ENCODE measurements around the gene TRAF3IP1. TPM values are rescaled to one million over a fixed set of nuclear protein-coding genes. Genes with fewer than 3 reads are reported as not detected.

The TRAF3IP1 gene
- total and polyA plus RNA-seq, 11 donors = 3.8 to 20.3 (median 12.4) TPM

DNA sequence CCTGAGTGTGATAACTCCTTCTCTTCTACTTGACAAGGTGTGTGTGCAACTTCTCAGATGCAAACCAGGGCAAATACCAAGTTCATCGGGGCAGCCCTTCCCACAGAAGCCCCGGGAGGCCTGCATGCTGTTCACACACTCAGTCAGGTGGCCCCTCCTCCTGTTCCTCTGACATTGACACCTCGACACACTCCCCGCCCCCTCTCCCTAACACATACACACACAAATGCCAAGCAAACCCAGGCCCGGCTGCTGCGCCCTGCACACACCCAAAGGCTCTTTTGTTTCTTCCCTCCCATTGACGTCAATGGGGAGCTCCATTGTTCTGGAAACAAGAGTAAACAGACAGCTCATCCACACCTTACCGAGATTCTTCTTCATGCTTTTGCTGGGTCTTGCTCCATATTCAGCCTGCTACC, 30.2 kb upstream of the TRAF3IP1 start:
- Histone ChIP-seq H3K4me3 (peak overlapping the region in 3 of 12 donors; percentile 68 to 99 (median 96)), H3K27me3 (no peaks in the 10 kb centered on the region), H3K9me3 (no peaks in the 10 kb centered on the region), H3K27ac (peak overlapping the region in 11 of 12 donors; percentile 71 to 98 (median 92)), H3K4me1 (peaks cover 4 to 46% (median 35%) of the 10 kb centered on the region in 12 donors), H3K36me3 (no peaks in the 10 kb centered on the region)
- peak in 4 of 5 donors; percentile 58 to 80 (median 71) for DNase-seq
- no peak for TF ChIP-seq POLR2A (IDR thresholded peaks at IDR 0.05)
- TF ChIP-seq, protein P1, sequence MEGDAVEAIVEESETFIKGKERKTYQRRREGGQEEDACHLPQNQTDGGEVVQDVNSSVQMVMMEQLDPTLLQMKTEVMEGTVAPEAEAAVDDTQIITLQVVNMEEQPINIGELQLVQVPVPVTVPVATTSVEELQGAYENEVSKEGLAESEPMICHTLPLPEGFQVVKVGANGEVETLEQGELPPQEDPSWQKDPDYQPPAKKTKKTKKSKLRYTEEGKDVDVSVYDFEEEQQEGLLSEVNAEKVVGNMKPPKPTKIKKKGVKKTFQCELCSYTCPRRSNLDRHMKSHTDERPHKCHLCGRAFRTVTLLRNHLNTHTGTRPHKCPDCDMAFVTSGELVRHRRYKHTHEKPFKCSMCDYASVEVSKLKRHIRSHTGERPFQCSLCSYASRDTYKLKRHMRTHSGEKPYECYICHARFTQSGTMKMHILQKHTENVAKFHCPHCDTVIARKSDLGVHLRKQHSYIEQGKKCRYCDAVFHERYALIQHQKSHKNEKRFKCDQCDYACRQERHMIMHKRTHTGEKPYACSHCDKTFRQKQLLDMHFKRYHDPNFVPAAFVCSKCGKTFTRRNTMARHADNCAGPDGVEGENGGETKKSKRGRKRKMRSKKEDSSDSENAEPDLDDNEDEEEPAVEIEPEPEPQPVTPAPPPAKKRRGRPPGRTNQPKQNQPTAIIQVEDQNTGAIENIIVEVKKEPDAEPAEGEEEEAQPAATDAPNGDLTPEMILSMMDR (IDR thresholded peaks at IDR 0.05) = no peak
- peak in 2 of 4 donors; percentile 7 to 58 for ATAC-seq
- intact Hi-C loops (cut with DNase I) = no loop called here
- 41 to 57% (median 46%) methylated on average over 8 of the region's 8 CpGs for WGBS, 4 donors

DNA sequence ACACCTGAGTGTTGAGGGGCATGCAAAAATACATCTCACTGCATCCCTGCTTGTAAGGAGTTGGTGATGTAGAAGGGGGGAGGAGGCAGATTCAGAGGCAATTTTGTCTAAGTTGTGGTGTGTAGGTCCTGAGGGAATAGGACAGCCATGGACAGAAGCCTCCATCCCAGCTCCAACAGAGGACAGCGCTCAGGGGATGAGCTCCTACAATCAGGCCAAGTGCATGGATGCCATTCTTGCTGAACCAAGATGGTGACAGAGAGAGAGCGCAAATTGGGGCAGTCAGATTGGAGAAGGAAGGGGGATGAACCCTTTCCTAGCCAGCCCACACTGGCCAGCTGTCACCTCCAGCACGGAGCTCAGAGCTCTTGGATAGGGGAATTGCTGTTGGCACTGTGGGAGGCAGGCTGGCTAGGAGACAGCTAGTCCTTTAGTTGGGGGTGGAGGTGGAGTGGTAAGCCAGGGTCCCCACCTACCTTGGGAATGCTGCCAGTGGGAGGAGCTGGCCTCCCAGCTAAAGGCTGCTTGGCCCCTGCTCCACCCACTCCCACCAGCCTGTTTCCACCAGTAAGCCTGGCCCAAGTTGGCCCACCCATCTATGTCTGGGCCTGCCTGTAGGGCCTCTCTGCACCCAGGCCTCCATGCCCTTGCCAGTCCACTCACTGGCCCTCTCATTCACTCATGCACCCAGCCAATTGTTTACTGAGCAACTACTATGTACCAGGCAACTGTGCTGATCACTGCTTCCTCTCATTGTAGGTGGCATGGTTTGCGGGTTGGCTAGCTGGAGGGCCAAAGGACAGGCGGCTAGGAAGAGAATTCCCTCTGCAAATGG, 29.4 kb upstream of the TRAF3IP1 start:
- Histone ChIP-seq H3K4me3 (no peak overlapping the region), H3K27ac (peak overlapping the region in 6 of 12 donors; percentile 9 to 94 (median 38)), H3K27me3 (no peaks in the 10 kb centered on the region), H3K4me1 (peaks cover 4 to 38% (median 27%) of the 10 kb centered on the region in 12 donors), H3K36me3 (no peaks in the 10 kb centered on the region), H3K9me3 (no peaks in the 10 kb centered on the region)
- DNase-seq (peak in 1 of 5 donors; percentile 32), ATAC-seq (no peak)
- intact Hi-C loops (cut with DNase I) = loop anchor here in 1 of 10 donors (1.0 kb wide), 1 partner anchor 25 kb away; no protein-coding TSS in a partner anchor
- TF ChIP-seq, protein P1 (IDR thresholded peaks at IDR 0.05) = no peak
- no peak for TF ChIP-seq POLR2A (IDR thresholded peaks at IDR 0.05)
- WGBS, 4 donors = 88 to 96% (median 94%) methylated on average over 5 of the region's 5 CpGs

DNA sequence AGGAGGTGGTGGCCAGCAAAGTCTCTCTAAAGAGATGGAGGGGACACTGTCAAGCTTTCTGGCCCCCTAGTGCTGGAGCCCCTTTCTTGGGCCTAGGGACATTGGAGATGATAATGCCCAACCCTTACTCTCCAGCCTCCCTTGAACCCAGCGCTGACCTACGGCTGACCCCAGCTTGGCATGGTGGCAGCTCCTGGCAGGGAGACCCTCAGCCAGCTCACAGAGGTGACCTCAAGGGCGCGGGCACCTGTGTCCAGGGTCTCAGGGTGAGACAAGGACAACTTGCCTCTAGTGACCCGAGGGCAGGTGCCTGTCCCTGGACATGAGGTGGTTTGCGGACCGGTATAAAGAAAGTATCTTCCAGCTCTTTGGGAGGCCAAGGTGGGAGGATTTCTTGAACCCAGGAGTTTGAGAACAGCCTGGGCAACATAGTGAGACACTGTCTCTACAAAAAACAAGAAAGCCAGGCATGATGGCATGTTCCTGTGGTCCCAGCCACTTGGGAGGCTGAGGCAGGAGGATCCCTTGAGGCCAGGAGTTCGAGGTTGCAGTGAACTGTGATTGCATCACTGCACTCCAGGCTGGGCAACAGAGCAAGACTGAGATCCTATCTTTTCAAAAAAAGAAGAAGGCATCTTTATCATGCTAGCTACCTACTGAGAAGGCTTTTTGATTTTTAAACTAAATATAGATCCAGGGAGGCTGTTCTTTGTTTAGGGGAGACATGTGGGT, 28.6 kb upstream of the TRAF3IP1 start:
- H3K27me3 ChIP-seq = no peaks in the 10 kb centered on the region
- DNase-seq (no peak), ATAC-seq (no peak)
- WGBS, 4 donors = 64 to 100% (median 95%) methylated on average over 1 to 8 of the region's 8 CpGs
- no peak overlapping the region for H3K27ac ChIP-seq
- no peak for TF ChIP-seq POLR2A (IDR thresholded peaks at IDR 0.05)
- TF ChIP-seq, protein P1 (IDR thresholded peaks at IDR 0.05) = no peak
- H3K4me1 ChIP-seq = peaks cover 4 to 31% (median 19%) of the 10 kb centered on the region in 12 donors
- intact Hi-C loops (cut with DNase I) = loop anchor here in 1 of 10 donors (1.0 kb wide), 1 partner anchor 25 kb away; no protein-coding TSS in a partner anchor
- no peak overlapping the region for H3K4me3 ChIP-seq
- H3K36me3 ChIP-seq = no peaks in the 10 kb centered on the region
- H3K9me3 ChIP-seq = no peaks in the 10 kb centered on the region

DNA sequence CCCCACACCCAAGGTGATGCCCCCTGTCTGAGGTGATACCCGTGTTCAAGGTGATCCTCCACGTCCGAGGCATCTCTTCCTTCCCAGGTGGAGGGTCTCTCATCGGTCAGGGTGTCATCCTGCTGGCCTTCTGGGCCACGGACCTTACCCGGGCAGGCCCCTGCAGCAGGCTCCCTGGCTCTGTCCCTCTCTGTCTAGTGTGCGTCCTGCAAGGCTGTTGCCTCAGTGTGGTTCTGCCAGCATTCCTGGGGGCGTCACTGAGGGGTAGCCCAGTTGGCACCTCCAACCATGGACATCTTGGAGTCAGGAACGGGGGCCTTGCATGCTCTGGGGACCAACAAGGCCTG, 26.3 kb upstream of the TRAF3IP1 start:
- TF ChIP-seq POLR2A (IDR thresholded peaks at IDR 0.05) = no peak
- TF ChIP-seq, protein P1 (IDR thresholded peaks at IDR 0.05) = no peak
- H3K4me1 ChIP-seq = peaks cover 0 to 17% (median 8%) of the 10 kb centered on the region in 12 donors
- no peaks in the 10 kb centered on the region for H3K9me3 ChIP-seq
- DNase-seq (peak in 1 of 5 donors; percentile 20), ATAC-seq (no peak)
- 83 to 90% (median 86%) methylated on average over 9 of the region's 9 CpGs for WGBS, 4 donors
- intact Hi-C loops (cut with DNase I) = no loop called here
- no peaks in the 10 kb centered on the region for H3K36me3 ChIP-seq
- no peak overlapping the region for H3K4me3 ChIP-seq
- no peak overlapping the region for H3K27ac ChIP-seq
- no peaks in the 10 kb centered on the region for H3K27me3 ChIP-seq
